Measurements from ENCODE around the gene TMC3.

- no peak for TF ChIP-seq POLR2A (IDR thresholded peaks at IDR 0.05)
- no peak for TF ChIP-seq CTCF (IDR thresholded peaks at IDR 0.05)
- no peak for TF ChIP-seq EP300 (IDR thresholded peaks at IDR 0.05)
Observed at GRCh38 chr15:81335631-81336030, 38.4 kb downstream of the TMC3 start.
